GM15510 (cell line): ENCODE measurements around the gene LRBA.

Experiments
- POLR2A ChIP-seq: IDR thresholded peaks from 3 replicates; pipeline ENCODE4 v1.6.1; 2011; ENCODE audit warnings: borderline replicate concordance; ENCODE audit not compliant: insufficient read length; ENCODE audit errors: extremely low read depth

Gene LRBA

DNA sequence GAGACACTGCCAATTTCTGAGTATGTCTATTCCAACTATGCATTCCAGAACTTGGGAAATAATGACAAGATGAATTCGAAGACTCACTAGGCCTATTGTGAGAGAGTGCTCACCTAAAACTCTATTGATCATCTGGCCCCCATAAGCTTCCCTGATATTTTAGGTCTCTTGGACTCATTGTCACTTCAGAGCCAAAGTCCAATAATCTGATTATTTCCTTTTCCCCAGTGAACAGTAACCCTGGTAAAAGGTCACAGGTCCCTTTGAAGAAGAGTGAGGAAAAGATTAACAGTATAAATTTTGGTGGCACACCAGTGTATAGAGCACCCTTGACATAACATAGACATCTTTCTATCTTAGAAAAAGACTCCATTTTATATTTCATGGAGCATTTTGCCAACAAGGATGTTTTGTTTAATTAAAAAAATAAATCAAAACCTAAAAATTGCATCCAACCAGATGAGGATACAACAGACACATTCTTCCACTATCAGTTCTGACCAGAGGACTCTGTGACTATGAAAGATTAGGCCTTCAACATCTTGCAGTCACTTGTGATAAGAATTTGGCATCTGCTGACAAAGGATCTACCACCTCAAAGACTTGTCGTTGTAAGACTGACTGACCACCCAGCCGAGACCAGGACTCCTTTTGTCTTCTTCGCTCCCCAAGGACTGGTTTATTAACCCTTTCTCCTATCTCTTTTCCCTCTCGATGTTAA lies 241.2 kb downstream of the LRBA start:
- TF ChIP-seq POLR2A, result no peak

DNA sequence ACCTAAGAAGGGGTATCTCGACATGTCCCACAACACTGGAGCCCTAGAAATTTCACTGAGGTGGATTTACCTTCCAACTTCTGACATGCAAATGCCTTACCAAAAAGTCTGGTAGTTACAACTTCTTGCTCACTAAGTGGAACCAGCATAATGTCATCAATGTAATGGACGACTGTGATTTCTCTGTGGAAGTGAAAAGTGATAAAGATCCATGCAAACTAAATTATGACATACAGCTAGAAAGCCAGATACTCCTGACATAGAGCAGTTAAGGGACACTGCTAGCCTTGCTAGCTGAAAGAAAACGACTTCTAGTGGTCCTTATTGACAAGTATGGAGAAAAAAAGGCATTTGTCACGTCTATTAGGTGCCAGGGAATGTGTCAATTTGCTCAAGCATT lies 242.1 kb downstream of the LRBA start:
- TF ChIP-seq POLR2A, result no peak

DNA sequence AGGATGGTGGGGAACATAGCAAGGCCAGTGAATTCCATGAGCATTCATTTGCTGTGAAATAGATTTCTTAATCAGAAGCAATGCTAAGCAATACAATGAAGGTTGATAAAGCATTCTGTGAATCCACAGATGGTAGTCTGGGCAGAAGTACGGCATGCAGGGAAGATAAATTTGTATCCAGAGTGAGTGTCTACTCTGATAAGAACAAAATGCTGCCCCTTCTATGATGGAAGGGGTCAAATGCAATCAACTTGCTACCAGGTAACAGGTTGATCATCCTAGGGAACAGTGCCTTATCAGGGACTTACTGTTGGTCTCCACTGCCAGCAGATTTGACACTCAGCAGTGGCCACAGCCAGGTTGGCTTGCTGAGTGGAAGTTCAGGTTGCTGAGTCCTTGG lies 243.7 kb downstream of the LRBA start:
- TF ChIP-seq POLR2A, result no peak

DNA sequence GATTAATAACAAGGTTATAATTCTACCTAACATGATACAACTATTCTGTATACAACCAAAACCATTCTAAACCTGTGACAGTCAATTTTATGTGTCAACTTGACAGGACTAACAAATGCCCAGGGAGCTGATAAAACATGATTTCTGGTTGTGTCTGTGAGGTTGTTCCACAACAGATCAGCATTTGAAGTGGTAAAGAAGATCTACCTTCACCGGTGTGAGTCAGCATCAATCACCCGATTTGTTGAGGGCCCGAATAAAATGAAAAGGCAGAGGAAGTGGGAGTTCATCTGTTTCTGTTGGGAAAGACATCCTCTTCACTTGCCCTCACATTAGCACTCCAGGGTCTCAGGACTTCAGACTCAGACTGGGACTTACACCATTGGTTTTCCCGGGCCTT lies 245.2 kb downstream of the LRBA start:
- no peak for TF ChIP-seq POLR2A

DNA sequence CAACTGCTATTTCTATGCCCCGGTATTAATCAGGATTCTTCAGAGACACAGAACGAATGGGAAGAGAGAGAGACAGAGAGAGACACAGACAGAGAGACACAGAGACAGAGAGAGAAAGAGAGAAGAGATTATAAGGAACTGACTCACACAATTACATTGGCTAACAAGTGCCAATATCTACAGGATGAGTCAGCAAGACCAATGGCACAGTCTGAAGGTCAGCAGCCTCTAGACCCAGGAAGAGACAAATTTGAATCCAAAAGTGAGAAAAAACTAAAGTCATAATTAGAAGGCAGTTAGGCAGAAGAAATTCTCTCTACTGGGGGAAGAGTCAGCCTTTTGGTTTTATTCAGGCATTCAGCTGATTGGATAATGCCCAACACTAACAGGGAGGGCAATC lies 245.8 kb downstream of the LRBA start:
- no peak for TF ChIP-seq POLR2A

DNA sequence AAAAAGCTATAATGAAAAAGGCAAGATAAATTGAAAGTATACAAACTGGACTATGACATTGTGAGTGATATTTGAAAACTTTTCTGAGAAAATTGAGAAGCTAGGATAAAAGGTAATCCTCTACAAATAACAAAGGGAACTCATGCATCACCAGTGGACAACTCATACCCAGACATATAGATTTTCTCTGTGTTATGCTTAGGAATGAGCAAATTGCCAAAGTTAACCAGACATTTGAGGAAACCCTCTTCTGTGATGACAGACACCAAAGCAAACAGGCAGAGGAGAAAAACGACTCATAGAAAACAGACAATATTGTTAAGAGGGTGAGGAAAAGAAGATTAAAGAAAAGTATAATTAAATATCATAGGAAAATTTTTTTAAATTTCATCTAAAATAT lies 246.6 kb downstream of the LRBA start:
- TF ChIP-seq POLR2A, result no peak

DNA sequence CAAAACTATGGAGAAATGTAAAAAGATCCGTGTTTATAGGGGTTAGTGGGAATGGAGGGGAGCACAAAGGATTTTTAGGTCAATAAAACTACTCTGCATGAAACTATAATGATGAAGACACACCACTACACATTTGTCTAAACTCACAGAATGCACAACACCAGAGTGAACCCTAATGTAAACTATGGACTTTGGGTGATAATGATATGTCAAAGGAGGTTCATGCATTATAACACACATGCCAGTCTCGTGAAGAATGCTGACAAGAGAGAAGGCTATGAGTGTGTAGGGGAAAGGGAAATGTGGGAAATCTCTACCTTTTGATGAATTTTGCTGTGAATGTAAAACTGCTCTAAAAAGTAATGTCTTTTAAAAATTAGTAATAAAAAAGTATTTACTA lies 249.9 kb downstream of the LRBA start:
- no peak for TF ChIP-seq POLR2A

DNA sequence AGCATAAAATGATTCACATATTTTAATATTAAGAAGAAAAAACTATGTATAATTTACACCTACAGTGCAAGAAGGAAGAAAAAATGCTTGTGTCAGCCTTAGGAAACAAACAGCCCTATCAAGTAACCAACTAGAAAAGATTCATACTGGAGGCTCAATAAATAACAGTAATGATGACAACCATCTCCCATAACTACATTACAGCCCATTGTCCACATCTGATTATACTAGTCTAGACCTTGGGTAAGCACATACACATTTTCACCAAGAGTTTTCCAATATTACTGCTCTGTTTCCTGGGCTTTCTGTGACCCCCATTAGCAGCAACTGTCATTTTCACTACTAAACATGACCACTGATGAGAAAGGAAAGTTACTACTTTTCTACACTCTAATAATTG lies 263.4 kb downstream of the LRBA start:
- TF ChIP-seq POLR2A, result no peak

DNA sequence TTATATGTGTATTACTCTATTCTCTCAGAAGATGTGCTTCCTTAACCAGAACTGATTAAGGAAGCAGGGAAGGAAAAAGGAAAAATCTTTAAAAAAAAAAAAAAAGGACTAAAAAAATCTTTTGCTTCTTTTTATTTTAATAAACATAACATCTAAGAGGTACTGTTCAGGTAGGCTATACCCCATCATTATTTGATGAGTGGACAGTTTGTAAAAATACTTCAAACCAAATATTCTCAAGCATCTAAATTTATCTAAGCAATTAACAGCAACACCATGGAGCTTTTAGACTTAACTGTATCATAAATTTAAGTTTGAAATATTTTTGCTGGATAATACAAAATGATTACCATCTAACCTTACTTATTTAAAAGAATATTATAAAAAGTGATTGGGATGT lies 264.3 kb downstream of the LRBA start:
- no peak for TF ChIP-seq POLR2A

DNA sequence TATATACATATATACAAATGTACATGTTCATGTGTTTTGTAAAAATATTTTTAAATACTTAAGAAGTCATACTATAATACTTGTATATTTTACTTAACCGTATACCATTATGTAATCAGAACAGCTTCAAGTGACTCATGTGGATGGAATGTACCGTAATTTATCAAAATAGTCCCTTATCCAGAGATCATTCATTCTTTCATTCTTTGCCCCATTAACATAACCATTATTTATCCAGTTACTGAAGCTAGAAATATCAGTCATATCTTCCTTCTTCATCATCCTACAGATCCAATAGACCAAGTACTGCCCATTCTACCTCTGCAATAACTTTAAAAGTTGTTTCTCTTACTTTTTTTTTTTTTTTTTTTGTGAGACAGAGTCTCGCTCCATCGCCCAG lies 268.9 kb downstream of the LRBA start:
- TF ChIP-seq POLR2A, result no peak

DNA sequence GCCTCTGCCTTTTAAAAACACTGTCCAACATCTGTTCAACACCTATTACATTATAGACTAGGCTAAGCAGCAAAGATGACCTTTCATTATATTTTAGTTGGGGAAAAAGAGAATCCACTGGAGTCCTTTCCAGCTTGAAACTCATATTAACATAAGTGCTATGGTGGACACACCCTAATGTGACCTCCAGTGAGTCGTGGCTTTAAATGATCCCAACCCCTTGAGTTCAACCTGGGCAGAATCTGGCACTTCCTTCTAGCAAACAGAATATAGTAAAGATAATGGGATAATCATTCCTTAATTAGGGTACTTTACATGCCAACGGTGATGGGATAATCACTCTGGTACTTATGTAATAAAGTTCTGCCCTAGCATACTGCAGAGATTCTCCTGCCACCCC lies 270.5 kb downstream of the LRBA start:
- no peak for TF ChIP-seq POLR2A

DNA sequence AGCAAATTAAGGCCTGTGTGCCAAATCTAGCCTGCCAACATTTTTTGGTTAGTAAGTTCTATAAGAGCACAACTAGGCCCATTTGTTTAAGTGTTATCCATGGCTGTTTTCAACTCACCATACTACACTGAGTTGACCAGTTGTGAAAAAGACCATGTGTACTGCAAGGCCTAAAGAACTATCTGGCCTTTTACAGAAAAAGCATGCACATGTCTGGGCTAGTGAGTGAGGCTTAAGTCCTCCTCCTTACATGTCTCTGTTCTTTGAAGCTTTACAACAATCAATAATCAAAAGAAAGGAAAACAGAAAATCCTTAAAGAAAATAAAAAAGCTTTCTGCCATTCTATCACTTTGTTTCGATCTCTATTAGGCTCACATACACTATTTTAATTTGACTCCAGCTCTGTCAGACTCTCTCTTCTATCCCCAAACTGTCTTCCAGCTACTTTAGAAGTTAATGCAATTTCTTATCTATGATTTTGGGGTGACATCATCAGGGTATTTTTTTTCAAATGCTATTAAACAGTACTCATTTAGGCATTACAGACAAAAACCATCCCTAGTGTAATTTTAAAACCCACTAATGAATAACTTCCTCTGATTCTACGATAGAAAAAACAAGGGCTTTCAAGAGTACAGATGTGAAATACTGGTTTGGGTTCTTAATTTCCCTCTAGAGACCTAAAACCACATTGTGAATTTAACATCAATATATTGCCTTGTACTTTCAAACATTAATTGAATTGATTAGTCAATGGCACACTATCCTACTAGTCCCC lies 271.3 kb downstream of the LRBA start:
- no peak for TF ChIP-seq POLR2A

DNA sequence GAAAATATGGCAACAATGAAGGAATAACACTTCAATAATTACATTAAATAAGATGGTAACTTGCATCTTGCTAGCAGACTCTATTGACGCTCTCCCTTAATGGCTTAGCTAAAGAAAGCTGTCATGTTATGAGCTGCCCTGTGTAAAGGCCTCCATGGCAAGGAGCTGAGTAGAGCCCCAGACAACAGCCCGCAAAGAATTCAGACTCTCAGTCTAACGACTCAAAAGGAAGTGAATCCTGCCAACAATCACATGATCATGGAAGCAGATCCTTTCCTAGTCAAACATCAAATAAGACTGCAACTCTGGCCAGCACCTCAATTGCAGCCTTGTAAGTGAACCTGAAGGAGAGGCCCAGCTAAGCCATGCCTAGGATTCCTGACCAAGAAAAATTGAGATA lies 275.5 kb downstream of the LRBA start:
- TF ChIP-seq POLR2A, result no peak

DNA sequence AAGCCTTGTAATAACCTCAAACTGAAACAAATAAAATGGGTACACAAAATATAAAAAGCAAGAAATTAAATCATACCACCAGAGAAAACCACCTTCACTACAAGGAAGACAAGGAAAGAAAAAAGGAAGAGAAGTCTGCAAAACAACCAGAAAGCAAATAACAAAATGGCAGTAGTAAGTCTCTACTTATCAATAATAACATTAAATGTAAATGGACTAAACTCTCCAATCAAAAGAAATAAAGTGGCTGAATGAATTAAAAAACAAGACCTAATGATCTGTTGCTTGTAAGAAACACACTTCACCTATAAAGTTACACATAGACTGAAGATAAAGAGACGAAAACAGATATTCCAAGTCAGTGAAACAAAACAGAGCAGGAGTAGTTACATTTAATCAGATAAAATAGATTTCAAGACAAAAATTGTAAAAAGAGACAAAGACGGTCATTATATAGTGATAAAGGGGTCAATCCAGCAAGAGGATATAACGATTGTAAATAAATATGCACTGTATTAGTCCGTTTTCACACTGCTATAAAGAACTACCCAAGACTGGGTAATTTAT lies 289.0 kb downstream of the LRBA start:
- no peak for TF ChIP-seq POLR2A

DNA sequence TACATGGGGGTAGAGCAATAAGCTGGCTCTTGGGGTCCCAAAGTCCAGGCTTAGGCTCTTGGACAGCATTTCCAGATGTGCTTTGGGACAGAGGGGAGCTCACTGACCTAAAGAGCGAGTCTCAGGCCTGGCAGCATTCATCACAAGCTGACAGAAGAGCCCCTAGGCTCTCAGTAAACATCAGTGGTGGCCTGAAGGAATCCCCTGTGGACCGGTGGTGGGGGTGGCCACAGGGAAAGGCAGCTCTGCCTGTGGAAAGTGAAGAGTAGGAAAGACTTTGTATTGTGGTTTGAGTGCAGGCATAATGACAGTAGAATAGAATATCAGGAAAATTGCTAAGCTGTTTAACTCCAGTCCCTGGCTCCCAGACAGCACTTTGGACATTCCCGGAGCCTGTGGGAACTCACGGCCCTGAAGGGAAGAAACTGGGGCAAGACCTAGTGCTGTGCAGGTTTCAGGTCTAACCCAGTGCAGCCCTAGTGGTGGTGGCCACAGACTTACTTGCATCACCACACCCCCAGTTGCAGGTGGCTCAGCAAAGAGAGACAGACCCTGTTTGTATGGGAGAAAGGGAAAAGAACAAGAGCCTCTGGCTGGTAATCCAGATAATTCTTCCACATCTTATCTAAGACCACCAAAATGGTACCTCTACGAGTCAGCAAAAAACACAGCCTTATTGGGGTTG lies 291.2 kb downstream of the LRBA start:
- no peak for TF ChIP-seq POLR2A
